Chondrocyte (in vitro differentiated cells): ENCODE measurements around the gene DOCK3. TPM values are rescaled to one million over a fixed set of nuclear protein-coding genes. Genes with fewer than 3 reads are reported as not detected.

Experiments
- DNase-seq: peaks from one replicate; pipeline ENCODE4 v3.0.0; 2021; ENCODE audit warnings: mixed read lengths, low spot score
- H3K27ac Mint-ChIP-seq: one replicate; pipeline ENCODE4 v1.8.0; 2021; ENCODE audit warnings: mild to moderate bottlenecking, moderate library complexity, mixed read lengths; ENCODE audit not compliant: unreplicated experiment
- H3K27me3 Mint-ChIP-seq: 2 replicates; pipeline ENCODE4 v1.8.0; 2021; ENCODE audit warnings: low read depth, mixed read lengths
- H3K36me3 Mint-ChIP-seq: 2 replicates; pipeline ENCODE4 v1.8.0; 2021; ENCODE audit warnings: low read depth, mixed read lengths
- H3K4me1 Mint-ChIP-seq: 2 replicates; pipeline ENCODE4 v1.8.0; 2021; ENCODE audit warnings: low read depth, mild to moderate bottlenecking, mixed read lengths
- H3K4me3 Mint-ChIP-seq: one replicate; pipeline ENCODE4 v1.8.0; 2021; ENCODE audit warnings: mild to moderate bottlenecking, moderate library complexity, mixed read lengths; ENCODE audit not compliant: unreplicated experiment
- H3K9me3 Mint-ChIP-seq: 2 replicates; pipeline ENCODE4 v1.8.0; 2021; ENCODE audit warnings: low read depth, mixed read lengths
- total RNA-seq: library from RNA; stranded (reverse); gene quantifications from 3 replicates; pipeline ENCODE4 v1.2.1, GENCODE V29; 2021
- TF ChIP-seq, protein P1 (sequence below): fragments of 200-600 bp; sonication (generic); IDR thresholded peaks from 2 replicates; pipeline ENCODE4 v1.5.0; 2021; ENCODE audit warnings: antibody characterized with exemption, mild to moderate bottlenecking, moderate library complexity

Gene DOCK3
- total RNA-seq, 1 donor from 2014 or later, result 0.25 TPM

DNA sequence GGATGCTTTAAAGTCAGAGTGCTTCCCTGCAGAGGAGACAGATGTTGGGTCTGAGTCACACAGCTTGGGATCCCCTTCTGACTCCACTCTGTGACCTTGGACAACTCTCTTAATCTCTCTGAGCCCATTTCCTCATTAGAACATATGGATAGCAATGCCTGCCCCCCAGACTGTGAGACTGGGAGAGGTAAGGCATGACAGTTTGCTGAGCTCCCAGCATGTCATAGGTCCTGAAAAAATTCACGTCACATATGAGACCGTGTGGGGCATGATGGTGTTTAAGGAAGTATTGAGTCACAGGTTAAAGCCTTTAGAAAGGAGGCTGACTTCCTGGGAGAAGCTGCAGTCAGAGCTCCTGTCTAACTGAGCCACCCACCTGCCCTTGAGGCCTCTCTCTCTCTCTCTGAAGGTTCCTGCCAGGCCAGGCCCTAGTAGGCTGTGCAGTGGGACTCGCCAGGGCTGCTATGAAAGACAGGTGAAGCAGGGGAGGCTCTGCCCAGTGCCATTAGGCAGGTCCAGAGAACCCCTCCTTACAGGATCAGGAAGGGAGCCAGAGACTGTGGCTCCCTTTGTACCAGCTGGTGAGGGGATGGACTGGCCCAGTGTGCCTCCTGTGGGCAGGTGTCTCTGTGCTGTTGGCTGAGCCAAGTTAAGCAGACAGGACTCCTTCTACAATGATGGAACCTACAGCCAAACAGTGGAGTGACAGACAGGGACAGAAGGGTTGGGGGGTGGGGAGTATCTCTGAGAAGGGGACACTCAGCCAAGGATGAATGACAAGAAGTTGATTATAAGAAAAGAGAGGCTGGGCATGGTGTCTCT is 19.5 kb upstream of the DOCK3 start:
- TF ChIP-seq, protein P1, sequence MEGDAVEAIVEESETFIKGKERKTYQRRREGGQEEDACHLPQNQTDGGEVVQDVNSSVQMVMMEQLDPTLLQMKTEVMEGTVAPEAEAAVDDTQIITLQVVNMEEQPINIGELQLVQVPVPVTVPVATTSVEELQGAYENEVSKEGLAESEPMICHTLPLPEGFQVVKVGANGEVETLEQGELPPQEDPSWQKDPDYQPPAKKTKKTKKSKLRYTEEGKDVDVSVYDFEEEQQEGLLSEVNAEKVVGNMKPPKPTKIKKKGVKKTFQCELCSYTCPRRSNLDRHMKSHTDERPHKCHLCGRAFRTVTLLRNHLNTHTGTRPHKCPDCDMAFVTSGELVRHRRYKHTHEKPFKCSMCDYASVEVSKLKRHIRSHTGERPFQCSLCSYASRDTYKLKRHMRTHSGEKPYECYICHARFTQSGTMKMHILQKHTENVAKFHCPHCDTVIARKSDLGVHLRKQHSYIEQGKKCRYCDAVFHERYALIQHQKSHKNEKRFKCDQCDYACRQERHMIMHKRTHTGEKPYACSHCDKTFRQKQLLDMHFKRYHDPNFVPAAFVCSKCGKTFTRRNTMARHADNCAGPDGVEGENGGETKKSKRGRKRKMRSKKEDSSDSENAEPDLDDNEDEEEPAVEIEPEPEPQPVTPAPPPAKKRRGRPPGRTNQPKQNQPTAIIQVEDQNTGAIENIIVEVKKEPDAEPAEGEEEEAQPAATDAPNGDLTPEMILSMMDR, result no peak
- peaks cover 3% of the 10 kb centered on the region for H3K4me1 Mint-ChIP-seq
- DNase-seq, result peak; percentile 44
- H3K9me3 Mint-ChIP-seq, result no peaks in the 10 kb centered on the region
- H3K27ac Mint-ChIP-seq, result no peak overlapping the region
- H3K27me3 Mint-ChIP-seq, result no peaks in the 10 kb centered on the region
- no peak overlapping the region for H3K4me3 Mint-ChIP-seq
- H3K36me3 Mint-ChIP-seq, result no peaks in the 10 kb centered on the region

DNA sequence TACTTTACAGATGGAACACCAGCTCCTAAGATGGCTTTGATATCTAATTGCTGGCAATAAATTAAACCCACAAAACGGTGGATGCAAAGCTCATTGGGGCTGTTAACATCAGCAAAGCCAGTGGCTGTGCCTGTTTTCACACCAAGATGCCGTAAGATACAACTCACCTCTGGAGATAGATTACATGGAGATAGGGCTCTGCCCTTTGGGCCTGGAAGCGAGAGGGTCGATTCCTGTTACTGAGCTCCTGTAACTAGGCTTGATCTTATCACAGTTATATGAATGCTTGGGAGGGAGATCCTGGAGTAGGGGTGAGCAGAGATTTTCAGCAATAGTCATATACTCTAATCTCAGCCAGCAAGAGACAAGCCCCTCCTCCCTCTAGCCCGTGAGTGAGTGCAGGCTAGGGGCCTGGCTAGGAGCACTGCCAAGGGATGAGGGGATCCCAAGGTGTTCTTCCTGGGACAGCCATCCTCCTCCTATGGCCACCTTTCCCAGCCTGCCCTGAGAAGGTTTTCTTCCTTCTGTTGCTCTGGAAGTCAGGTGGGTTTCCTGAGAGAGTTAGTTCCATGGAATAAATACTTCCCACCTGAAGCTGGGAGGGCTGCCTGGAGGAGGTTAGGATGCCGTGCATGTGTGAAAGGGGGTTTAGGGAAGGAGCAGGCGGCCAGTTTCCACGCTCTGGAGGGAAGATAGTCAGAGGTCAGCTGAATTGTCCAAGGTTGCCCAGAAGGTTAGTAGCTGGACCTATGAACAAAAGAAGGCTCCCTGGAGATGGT is 18.1 kb upstream of the DOCK3 start:
- Mint-ChIP-seq H3K27ac (no peak overlapping the region), H3K4me3 (no peak overlapping the region), H3K27me3 (no peaks in the 10 kb centered on the region), H3K36me3 (no peaks in the 10 kb centered on the region), H3K4me1 (peaks cover 3% of the 10 kb centered on the region), H3K9me3 (no peaks in the 10 kb centered on the region)
- DNase-seq, result peak; percentile 22
- TF ChIP-seq, protein P1, result no peak

DNA sequence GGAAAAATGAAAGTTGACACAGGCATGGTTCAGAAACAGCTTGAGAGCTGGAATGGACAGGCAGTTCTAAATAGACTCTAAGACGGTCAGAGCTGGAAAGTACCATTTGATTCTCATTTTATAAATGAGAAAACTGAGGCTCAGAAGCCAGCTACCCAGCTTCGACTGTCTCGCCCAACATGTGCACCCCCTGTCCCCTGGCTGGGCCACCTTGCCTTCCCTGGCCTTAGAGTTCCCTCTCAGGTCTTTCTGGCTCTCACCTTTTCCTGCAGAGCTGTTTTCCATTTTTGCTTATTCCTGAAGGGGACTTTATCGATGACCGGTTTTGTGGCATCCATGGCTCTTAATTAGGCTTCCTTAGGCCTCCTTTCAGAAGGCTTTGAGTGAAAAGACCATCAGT is 17.3 kb upstream of the DOCK3 start:
- Mint-ChIP-seq H3K4me3 (no peak overlapping the region), H3K27me3 (no peaks in the 10 kb centered on the region)

DNA sequence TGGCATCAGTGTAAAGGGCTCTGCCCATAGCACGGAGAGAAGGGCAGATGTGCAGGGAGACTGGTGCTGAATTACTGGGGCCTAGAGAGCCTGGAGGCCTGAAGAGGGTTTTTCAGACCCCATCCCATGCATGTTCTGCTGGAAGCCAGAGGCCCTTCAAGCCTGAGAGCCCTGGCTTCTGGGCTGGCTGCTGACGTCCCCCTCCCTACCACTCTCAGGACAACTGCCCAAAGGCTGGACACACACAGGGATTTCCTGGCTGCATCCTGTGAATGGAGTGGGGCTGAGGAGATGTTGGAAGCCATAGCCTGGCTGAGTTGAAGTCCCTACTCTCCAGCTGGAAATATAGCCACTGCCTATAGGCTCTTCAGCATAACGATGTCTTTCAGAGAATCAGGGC is 16.9 kb upstream of the DOCK3 start:
- Mint-ChIP-seq H3K4me1 (peaks cover 3% of the 10 kb centered on the region), H3K4me3 (no peak overlapping the region), H3K36me3 (no peaks in the 10 kb centered on the region), H3K9me3 (no peaks in the 10 kb centered on the region), H3K27ac (no peak overlapping the region), H3K27me3 (no peaks in the 10 kb centered on the region)
- peak; percentile 11 for DNase-seq
- TF ChIP-seq, protein P1, result no peak

More for the DNA sequence above, 17.3 kb upstream of the DOCK3 start:
- Mint-ChIP-seq H3K4me1 (peaks cover 3% of the 10 kb centered on the region), H3K27ac (no peak overlapping the region), H3K36me3 (no peaks in the 10 kb centered on the region), H3K9me3 (no peaks in the 10 kb centered on the region)
- TF ChIP-seq, protein P1, result no peak
- DNase-seq, result peak; percentile 20

DNA sequence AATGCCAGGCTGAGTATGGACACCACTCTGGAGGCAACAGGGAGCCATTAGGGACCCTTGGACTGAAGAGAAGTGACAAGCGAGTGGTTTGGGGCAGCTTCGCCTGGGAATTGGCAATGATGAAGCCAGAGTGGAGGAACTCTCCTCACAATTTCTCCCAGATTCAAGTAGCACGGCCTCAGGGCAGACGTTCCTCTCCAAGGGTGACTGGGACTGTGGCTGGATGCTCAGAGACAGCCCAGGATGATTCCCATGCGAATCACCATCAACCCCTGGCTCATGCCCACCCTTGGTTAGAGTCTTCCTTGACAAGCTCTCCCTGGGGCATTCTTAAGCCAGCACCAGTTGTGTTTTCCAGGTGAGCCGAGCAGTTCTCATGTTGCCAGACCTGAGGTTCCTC is 16.3 kb upstream of the DOCK3 start:
- H3K4me3 Mint-ChIP-seq, result no peak overlapping the region
- no peak overlapping the region for H3K27ac Mint-ChIP-seq
- no peaks in the 10 kb centered on the region for H3K36me3 Mint-ChIP-seq
- peaks cover 3% of the 10 kb centered on the region for H3K4me1 Mint-ChIP-seq
- TF ChIP-seq, protein P1, result no peak
- no peaks in the 10 kb centered on the region for H3K9me3 Mint-ChIP-seq
- H3K27me3 Mint-ChIP-seq, result no peaks in the 10 kb centered on the region
- DNase-seq, result peak; percentile 20
